GM18519 (cell line): ENCODE results near the gene AKT1.
A peak's percentile ranks its signal among the peaks of the same experiment; 100 is the strongest.
"Not testable (repeated sequence)": the region's sequence is repeated elsewhere in the genome, so short reads cannot be mapped to it uniquely, and the experiment has no call there.

Experiments
- ATAC-seq: cut with Tn5 transposase; IDR thresholded peaks from one replicate; pipeline ENCODE4 v1.9.1; 2021; ENCODE audit warnings: mild to moderate bottlenecking, moderate library complexity; ENCODE audit not compliant: unreplicated experiment, low FRiP score

Gene AKT1

GRCh38 chr14:104756477-104757237, 38.9 kb downstream of the AKT1 start:
- ATAC-seq, result no peak

GRCh38 chr14:104755621-104756020, 39.9 kb downstream of the AKT1 start:
- ATAC-seq, result no peak

- no peak for ATAC-seq
Measured at GRCh38 chr14:104754213-104754851, 41.2 kb downstream of the AKT1 start.

GRCh38 chr14:104753528-104754212, 41.9 kb downstream of the AKT1 start:
- ATAC-seq, result no peak

- ATAC-seq, result peak; percentile 81
Measured at GRCh38 chr14:104752735-104753527, 42.6 kb downstream of the AKT1 start, which contains the start of gene SIVA1. Gene SIVA1 (plus strand): TSS chr14:104753147. CDS start chr14:104753202, 55 bp downstream.

GRCh38 chr14:104752423-104752734, 43.2 kb downstream of the AKT1 start:
- ATAC-seq, result no peak

- no peak for ATAC-seq
Measured at GRCh38 chr14:104751539-104752422, 43.8 kb downstream of the AKT1 start.

- not testable (repeated sequence) for ATAC-seq
Measured at GRCh38 chr14:104750753-104751057, 44.8 kb downstream of the AKT1 start.

- no peak for ATAC-seq
Measured at GRCh38 chr14:104750056-104750752, 45.3 kb downstream of the AKT1 start.

- no peak for ATAC-seq
Measured at GRCh38 chr14:104749111-104749649, 46.4 kb downstream of the AKT1 start.

- no peak for ATAC-seq
Measured at GRCh38 chr14:104747876-104748275, 47.7 kb downstream of the AKT1 start.

GRCh38 chr14:104746934-104747481, 48.5 kb downstream of the AKT1 start:
- no peak for ATAC-seq

- ATAC-seq, result no peak
Measured at GRCh38 chr14:104746071-104746545, 49.4 kb downstream of the AKT1 start.

- ATAC-seq, result no peak
Measured at GRCh38 chr14:104745431-104745830, 50.1 kb downstream of the AKT1 start.

- no peak for ATAC-seq
Measured at GRCh38 chr14:104744484-104744883, 51.1 kb downstream of the AKT1 start.

GRCh38 chr14:104743461-104744380, 51.8 kb downstream of the AKT1 start:
- no peak for ATAC-seq

GRCh38 chr14:104742586-104743455, 52.7 kb downstream of the AKT1 start:
- ATAC-seq, result no peak
